Fibroblast of skin of scalp (primary cell): ENCODE measurements around the gene PI4K2A.
A peak's percentile ranks its signal among the peaks of the same experiment; 100 is the strongest.
"Not testable (repeated sequence)": the region's sequence is repeated elsewhere in the genome, so short reads cannot be mapped to it uniquely, and the experiment has no call there.

ENCODE experiments used
- DNase-seq: peaks from one replicate; pipeline ENCODE4 v3.0.0-alpha.2; 2013

PI4K2A gene

DNA sequence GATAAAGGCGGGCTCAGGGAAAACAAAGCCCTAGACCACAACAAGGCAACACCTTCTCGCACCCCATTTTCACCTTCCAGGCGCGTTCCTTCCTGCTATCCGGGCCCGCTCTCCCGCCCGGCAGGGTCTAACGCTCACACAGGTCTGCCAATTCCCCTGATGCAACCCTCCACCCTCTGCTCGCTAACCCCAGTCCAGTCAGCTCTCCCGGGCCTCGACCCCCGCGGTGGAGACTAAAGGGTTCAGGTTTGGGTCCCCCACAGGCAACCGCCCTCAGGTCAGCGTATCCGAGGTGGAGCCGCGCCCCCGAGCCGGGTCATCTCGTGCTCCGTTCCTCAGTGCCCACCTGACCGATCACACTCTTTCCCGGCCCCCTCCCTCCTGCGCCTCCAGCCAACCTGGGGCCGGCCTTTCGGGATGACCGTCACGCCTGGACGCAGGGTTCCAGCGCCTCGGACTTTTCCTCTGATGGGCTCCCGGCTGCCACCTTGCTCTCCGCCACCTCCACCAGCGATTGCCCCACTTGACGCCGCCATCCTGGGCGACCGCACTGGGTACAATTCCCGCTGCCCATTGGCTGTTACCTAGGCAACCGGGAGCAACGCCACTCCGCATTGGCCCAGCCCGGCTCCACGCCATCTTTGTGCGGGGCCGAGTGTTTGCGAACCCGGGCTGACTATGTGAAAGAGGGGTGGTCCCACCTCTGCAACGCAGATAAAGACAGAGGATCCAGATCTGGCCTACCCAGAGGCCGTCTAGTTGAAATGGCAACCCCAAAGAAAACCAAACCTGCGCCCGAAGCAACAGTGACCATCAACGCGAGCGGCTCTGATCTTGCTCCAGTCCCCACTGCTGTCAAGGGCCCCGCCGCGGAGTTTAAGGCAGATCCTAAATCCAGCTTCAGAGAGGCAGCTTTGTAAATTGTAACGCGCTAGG lies 7.3 kb upstream of the PI4K2A start, which contains the start of gene MORN4:
TSS of gene MORN4 (minus strand) at position 552 of the 936 bp plus-strand sequence. CDS start 13,847 bp downstream, outside the sequence.
- peak; percentile 93 for DNase-seq

DNA sequence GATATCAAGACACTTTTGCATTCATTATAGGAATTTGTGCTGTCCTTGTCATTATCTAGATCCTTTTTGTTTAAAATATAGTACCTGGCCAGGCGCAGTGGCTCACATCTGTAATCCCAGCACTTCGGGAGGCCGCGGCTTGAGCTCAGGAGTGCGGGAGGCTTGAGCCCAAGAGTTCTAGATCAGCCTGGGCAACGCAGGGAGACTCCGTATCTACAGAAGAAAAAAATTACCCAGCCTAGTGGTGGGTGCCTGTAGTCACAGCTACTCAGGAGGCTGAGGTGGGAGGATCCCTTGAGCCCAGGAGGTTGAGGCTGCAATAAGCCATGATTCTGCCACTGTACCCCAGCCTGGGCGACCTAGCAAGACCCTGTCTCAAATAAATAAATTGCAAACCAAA lies 6.5 kb upstream of the PI4K2A start:
- DNase-seq = peak; percentile 18

DNA sequence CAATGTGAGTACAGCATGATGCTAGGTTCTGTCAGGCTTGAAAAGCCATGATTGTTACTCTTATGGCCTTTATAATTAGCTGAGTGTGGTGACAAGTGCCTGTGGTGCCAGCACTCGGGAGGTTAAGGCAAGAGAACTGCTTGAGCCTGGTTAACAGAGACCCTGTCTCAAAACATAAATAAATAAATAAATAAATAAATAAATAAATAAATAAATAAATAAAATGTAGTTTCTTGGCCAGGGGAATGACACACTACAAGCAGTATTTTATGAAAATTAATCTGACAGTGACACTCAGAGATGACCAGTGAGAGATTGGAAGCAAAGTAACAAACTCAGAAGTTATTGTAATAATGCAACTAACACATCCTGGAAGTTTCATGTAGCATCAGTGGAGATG lies 4.9 kb upstream of the PI4K2A start:
- DNase-seq = no peak

DNA sequence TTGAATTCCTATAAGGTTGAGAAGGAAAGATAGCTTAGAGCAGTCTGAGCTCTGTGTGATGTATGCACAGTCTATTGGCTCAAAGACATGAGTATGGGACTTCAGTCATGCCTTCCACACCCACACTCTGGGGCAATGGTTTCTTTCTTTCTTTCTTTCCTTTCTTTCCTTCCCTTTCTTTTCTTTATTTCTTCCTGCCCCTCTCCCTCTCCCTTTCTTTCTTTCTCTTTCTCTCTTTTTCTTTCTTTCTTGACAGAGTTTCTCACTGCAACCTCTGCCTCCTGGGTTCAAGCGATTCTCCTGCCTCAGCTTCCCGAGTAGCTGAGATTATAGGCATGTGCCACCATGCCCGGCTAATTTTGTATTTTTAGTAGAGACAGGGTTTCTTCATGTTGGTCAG lies 1.4 kb upstream of the PI4K2A start:
- DNase-seq = not testable (repeated sequence)

DNA sequence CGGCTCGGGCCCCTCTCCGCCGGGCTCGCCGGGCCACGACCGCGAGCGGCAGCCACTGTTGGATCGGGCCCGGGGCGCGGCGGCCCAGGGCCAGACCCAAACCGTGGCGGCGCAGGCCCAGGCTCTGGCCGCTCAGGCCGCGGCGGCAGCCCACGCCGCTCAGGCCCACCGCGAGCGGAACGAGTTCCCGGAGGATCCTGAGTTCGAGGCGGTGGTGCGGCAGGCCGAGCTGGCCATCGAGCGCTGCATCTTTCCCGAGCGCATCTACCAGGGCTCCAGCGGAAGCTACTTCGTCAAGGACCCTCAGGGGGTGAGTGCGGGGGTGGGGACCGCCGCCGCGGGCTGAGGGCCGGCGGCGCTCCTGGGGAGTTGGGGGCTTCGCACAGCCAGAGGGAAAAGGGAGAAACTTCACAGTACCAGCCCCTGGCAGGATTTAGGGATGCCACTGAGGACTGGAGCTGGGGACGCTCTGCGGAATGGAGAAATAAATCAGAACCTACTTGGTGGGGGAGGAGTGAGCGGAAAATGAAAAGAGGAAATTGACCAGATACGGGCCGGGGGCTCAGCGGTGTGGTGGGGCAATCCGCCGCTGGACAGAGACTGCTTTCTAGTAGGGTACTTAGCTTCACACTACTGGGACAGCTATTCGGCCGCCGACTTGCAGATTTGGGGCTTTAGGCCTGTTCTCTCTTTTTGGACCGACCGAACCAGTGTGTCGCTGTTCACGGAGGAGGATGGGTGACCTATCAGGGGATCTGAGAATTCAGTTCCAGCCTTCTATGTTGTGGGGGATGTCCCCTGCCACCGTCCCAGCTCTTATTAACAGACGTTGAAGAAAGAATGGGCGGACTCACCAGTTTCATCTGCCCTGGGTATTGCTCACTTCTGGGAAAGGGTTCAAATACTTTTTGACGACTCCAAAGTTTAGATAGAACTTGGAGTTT lies 669 bp downstream of the PI4K2A start:
- DNase-seq = peak; percentile 21

DNA sequence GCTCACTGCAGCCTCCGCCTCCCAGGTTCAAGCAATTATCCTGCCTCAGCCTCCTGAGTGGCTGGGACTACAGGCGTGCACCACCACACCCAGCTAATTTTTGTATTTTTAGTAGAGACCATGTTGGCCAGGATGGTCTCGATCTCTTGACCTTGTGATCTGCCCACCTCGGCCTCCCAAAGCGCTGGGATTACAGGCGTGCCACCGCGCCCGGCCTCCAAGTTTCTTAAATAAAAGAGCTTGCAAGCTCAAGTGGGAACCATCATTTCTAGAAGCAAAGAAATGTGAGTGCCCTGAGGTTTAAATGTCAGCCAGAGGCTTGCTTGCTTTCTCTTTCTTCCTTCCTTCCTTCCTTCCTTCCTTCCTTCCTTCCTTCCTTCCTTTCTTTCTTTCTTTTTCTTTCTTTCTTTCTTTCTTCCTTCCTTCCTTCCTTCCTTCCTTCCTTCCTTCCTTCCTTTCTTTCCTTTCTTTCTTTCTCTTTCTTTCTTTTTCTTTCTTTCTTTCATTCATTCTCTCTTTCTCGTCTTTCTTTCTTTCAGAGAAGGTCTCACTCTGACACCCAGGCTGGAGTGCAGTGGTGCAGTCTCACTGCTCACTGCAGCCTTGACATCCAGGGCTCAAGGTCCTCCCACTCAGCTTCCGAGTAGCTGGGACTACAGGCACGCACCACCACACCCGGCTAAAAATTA lies 2.1 kb downstream of the PI4K2A start:
- not testable (repeated sequence) for DNase-seq

DNA sequence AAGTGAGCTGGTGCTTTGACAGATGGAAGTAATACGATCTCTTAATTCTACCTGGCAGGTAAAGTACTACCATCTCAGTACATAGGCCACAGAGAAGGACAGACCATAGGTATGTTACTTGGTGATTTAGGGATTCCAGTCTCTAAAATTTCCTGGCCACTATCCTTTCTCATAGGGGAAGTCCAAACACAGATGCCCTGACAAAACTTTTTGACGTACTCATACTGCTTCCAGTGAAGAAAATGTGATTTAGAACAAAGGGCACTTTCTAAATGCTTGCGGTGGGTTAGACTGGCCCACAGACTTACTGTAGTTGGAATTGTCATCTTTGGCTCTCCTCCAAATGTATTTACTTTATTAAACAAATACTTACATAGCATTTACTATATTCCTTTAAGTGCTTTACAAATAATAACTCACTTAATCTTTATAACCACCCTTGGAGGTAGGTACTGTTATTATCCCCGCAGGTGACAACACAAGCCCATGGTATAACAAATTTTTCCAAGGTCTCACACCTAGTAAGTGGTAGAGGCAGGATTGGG lies 3.0 kb downstream of the PI4K2A start:
- DNase-seq = no peak

DNA sequence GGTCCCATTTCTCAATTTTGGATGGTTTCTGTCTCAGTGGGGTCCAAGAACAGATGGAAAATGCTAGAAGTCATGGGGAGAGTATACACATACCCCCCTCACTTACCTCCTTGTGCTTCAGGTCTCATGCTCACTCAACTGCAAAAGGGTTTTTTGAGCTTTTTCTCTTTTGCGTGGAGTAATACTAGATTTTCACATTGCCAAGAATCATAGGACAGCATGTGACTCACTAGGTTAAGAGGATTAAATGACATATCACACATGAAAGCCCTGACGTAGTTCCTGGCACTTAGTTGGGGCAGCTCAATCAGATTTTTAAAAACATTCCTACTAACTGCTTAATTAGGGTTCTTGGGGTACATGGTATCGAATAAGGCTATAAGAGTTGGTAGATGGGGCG lies 4.5 kb downstream of the PI4K2A start:
- no peak for DNase-seq

DNA sequence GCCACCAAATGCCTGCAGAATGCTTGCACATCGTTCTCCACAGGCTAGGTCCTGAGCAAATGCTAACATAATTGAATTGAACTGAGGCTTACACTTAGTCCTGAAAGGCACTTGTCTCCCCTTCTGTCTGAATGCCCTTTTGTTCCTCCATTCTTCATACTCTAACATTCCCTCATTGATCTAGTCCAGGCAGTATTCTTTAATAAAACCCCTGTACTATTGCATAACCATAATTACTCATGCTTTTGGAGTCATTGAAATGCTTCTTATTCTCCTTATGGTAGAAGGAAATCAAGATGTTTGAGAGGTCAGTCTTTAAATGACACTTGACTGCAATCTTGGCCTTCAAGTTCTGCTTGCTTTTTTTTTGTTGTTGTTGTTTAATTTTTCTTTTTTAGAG lies 7.1 kb downstream of the PI4K2A start:
- peak; percentile 33 for DNase-seq

DNA sequence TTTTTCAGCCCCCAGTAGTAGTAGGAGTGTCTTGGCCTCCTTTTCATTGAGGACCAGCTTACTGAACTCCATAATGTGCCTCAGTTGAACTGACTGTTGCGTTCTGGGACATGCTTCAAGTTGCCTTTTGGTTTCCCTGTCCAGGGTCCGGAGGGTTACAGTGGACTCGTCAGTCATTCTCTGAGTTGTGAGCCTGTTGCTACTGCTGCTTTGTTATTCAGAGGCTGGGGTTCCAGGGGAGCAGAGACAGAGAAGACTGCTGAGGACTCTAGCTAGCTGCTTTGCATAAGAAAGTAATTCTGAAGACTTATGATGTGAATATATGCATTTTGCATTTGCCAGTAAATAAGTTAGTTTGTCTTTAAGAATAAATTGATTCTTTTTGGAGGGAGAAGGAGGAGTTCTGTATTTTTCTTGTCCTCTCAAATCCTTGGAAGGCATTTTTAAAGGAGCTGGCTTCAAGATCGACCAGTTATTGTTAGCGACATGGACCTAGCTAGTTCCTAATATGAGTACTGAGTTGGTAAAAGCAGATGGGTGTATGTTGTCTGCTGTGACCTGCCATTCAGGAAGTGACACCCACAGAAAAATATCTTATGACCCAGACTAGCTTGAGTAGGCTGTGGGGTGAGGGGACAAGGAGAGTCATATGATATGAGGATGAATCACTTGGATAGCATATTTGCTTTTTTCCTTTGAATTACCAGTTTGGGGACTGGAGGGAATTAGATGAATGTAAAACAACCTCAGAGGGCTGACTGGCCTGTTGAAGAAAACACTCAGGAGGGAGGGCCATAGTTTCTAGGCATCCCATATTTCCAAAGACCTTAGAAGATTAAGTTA lies 8.3 kb downstream of the PI4K2A start:
- peak; percentile 96 for DNase-seq

DNA sequence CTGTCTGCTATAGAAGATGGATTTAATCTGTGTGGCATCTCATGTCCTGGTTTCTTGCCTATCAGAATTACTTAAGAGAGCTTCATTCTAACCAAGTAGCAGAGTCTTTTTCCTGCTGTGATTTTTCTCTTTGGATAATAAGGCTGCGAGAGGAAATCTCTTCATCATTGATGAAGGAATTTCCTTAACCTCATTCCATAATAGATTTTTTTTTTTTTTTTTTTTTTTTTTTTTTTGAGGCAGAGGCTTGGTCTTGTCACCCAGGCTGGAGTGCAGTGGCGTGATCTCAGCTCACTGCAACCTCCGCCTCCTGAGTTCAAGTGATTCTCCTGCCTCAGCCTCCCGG lies 8.9 kb downstream of the PI4K2A start:
- DNase-seq = not testable (repeated sequence)

DNA sequence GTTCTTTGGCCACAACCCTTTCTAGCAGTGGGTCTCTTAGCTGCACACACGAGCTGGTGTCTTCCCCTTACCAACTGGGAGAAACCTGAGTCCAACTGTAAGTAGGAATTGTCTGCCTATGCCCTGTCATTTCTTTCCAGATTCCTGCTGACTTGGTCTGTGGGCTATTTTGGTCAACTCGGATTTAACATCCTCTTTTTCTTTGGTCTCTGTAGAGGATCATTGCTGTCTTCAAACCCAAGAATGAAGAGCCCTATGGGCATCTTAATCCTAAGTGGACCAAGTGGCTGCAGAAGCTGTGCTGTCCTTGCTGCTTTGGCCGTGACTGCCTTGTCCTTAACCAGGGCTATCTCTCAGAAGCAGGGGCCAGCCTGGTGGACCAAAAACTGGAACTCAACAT lies 10.3 kb downstream of the PI4K2A start:
- no peak for DNase-seq

DNA sequence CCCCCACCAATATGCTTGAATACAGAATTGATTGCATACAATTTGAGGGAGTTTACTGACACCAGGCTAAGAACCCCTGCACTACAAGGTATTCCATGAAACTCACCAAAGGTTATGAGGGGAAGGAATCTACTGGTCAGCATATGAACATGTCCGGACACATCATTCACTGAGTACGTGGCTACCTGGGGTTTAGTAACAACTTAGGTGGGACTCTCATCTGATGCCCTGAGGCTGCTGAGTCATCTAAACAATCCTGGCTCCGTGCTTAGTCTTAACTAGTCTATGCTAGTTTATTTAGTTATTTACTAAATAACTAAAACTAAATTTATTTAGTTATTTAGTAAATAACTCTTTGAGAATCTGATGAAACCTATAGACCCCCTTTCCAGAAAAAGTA lies 11.3 kb downstream of the PI4K2A start:
- DNase-seq = no peak

DNA sequence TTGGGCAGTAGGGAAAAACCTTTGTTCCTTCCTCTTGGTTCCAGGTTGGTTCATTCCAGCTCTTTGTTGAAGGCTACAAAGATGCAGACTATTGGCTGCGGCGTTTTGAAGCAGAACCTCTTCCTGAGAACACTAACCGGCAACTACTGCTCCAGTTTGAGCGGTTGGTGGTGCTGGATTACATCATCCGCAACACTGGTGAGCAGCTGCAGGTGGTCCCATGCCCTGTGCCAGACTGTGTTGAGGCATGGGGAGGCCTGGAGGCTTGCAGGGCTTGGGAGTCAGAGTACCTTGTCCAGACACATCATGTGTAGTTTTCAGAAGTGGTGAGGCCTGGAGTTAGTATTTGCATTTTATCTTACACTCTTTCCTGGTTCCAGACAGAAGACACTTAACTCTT lies 16.3 kb downstream of the PI4K2A start:
- no peak for DNase-seq

DNA sequence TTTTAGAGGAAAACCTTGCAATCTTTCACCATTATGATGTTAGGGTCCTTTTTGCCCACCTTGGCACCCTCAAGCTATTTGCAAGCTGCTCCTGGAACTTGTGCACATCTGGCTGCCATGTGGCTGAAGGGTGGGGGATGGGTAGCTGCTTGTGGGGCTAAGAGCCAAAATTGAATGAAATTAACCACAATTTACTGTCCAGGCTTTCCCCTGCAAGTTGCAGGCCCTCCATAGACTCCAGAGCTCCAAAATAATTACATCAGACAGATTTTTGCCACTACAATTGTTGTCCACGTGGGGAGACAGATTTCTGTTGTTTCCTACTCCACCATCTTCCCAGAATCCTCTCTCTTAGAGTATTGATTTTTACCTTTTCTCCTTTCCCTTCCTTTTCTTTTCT lies 19.1 kb downstream of the PI4K2A start:
- DNase-seq = peak; percentile 59

DNA sequence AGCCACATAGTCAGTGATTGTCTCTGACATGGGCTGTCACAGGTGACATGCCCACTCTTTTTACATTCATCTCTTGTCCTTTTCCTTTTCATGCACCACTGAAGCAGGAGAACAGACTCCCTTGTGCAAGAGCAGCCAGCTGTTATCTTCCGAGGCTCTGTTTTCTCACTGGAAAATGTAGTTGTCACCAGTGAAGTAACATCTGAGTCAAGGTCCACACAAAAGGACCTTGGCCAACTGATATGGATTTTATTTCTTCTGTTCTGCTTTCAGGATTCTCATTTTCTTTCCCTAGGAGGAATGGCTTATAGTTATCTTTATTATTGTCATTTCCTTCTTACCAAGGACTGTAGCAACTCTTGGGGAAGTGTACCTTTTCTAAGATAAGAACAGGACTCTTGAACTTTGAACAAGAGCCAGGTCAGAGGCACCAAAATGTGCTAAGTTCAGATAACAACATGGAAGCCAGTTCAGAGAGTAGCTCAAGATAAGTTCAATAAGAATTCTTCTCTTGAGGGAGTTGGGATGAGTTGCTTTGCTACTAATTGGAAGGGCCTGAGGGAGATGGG lies 23.9 kb downstream of the PI4K2A start:
- no peak for DNase-seq

DNA sequence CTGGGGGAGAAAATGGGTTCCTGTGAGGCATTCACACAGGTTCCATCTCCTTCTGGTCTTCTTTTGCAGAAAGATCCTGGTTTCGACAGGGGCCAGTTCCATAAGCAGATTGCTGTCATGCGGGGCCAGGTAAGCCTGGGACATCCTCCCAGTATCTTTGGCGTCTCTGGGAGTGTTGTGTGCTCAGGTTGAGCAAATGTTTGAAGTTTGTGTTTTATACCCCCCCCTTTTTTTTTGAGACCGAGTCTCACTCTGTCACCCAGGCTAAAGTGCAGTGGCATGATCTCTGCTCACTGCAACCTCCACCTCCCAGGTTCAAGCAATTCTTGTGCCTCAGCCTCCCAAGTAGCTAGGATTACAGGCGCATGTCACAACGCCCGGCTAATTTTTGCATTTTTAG lies 26.5 kb downstream of the PI4K2A start:
- DNase-seq = no peak

DNA sequence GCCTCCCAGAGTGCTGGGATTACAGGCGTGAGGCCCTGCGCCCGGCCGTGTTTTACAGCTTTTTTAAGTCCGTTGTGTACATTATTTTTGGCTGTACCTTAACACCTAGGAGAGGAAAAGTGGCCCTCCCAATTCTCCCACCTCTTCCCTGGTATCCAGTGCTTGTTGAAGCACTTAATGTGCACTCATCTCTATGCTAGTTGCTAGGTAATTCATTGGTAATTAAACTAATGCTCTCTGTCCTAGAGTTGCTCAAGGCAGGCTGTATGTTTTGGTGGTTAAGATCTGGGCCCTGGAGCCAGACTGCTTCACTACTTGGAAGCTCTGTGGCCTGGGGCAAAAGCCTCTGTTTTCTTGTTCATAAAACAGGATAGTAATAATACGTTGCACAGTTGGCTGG lies 27.0 kb downstream of the PI4K2A start:
- DNase-seq = no peak

DNA sequence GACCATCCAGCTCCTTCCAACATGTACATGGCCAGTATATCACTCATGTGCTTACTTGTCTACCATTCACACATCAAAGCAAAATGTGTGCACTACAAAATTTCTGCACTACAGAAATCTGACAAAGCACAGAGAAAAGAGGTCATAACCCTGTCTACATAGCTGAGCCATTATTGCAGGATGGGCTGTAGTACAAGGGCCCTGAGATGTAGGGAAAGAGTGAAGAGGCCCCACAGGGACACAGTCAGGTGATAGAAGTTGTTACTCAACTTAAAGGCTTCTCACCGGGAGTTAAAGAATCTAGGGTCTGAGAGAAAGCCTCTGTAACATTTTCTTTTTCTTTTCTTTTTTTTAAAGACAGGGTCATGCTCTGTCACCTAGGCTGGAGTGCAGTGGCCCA lies 29.1 kb downstream of the PI4K2A start:
- DNase-seq = no peak

DNA sequence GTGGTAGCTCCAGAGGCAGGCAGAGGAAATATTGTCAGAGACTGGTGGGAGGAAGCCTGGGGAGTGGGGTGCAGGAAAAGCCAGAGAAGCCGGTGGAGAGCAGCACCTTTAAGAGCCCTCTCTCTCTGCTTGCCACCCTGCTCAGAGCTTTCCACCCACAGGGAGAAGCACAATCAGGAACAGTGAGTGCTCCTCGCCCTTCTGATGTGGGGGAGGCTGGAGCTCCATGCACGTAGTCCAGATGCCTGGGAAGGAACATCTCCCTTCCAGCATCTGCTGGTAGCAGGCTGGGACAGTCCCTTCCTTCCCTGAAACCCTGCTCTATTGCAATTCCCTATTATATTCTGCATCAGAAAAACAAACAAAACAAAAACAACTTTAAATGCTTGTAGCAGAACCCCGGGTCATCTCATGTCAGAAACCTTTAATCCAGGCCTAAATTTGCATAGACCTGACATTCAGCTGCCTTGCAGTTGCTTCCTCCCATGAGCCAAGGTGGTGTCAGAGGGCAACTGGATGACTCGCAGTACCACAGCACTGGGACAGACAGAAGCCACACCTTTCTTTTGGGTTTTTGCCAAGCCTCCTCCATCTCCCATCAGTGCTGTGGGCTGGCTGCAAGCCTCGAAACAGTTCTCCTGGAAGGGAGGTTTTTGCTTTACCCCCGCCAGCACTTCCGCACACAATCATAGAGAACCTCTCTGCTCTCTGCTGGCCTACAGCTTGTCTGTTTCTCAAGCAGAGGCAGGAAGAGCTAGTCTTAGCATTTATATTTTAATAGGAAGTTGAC lies 33.5 kb downstream of the PI4K2A start:
- peak; percentile 58 for DNase-seq
